K562 (cell line): ENCODE data around the gene MECR. TPM values are rescaled to one million over a fixed set of nuclear protein-coding genes. Genes with fewer than 3 reads are reported as not detected.

Source experiments
- ATAC-seq: fragments of 200-7000 bp; cut with Tn5 transposase; 3 replicates; pipeline ENCODE4 v1.9.1; 2020; ENCODE audit warnings: moderate library complexity
- BruUV-seq: library from RNA; stranded (reverse); fragments of 400-500 nt; replicated peaks from 2 replicates; lab custom pipeline; 2021; lab: Mats Ljungman, UMichigan
- CTCF ChIA-PET: fragments of 300-600 bp; formaldehyde crosslinking; extraction: SDS; loops from one replicate; lab custom pipeline; 2021; ENCODE audit warnings: low intra/inter-chr PET ratio; lab: Yijun Ruan, JAX
- POLR2A ChIA-PET: fragments of 300-600, 350-650 bp; sonication (Branson Sonifier 250); formaldehyde crosslinking; extraction: SDS; loops from one replicate; lab custom pipeline; 2021; ENCODE audit warnings: antibody characterized with exemption, inconsistent platforms; lab: Yijun Ruan, JAX
- DNase-seq, 4 experiments: peaks; one replicate each; pipeline versions ENCODE4 v3.0.0 to v3.0.0-alpha.2; 2011 to 2018; ENCODE audit warnings: low spot score in 3 of 4, mixed read lengths in 3 of 4; ENCODE audit errors: extremely low read depth in 1 of 4
- FAIRE-seq: peaks from 2 replicates; lab custom pipeline; 2011; peaks lifted over from hg19 to GRCh38; lab: Jason Lieb, UNC
- H2AFZ ChIP-seq: 2 replicates; pipeline ENCODE4 v1.6.0; 2011; ENCODE audit warnings: low read depth, low read length, control low read depth, inconsistent platforms
- H3K27ac ChIP-seq: fragments of 200-600 bp; 3 replicates; pipeline ENCODE4 v1.8.0; 2011; ENCODE audit warnings: low read depth, mild to moderate bottlenecking, control low read depth, inconsistent platforms, low read length, moderate library complexity, mixed read lengths; ENCODE audit errors: extremely low read depth
- H3K27me3 ChIP-seq, 2 experiments: fragments of 300-600 bp in 1 of 2; 2 replicates in 1 of 2; 3 replicates in 1 of 2; pipeline versions ENCODE4 v1.6.0 to v1.8.0; 2011; ENCODE audit warnings: inconsistent platforms in 2 of 2, low read length in 2 of 2, mild to moderate bottlenecking in 1 of 2, mixed read lengths in 1 of 2, moderate library complexity in 1 of 2; ENCODE audit not compliant: control insufficient read depth in 2 of 2, insufficient read depth in 2 of 2
- H3K36me3 ChIP-seq: fragments of 300-600 bp; 3 replicates; pipeline ENCODE4 v1.8.0; 2011; ENCODE audit warnings: mild to moderate bottlenecking, low read length, inconsistent platforms; ENCODE audit not compliant: control insufficient read depth, insufficient read depth
- H3K4me1 ChIP-seq, 2 experiments: fragments of 200-600 bp in 1 of 2; replicated peaks in 1 of 2; 2 replicates in 1 of 2; 3 replicates in 1 of 2; pipeline versions ENCODE4 v1.5.1 to v1.8.0; 2011; ENCODE audit warnings: inconsistent platforms in 2 of 2, low read length in 2 of 2, mild to moderate bottlenecking in 1 of 2, mixed read lengths in 1 of 2, moderate library complexity in 1 of 2; ENCODE audit not compliant: control insufficient read depth in 2 of 2, insufficient read depth in 2 of 2
- H3K4me2 ChIP-seq: 2 replicates; pipeline ENCODE4 v1.6.1; 2011; ENCODE audit warnings: low read length, control low read depth, inconsistent platforms, mixed read lengths; ENCODE audit not compliant: insufficient read depth
- H3K4me3 ChIP-seq: fragments of 200-600 bp; sonication (generic), shearing (Covaris generic); 2 replicates; pipeline ENCODE4 v1.5.1; 2016; ENCODE audit warnings: control low read depth, inconsistent platforms
- H3K79me2 ChIP-seq: fragments of 200-600 bp; 3 replicates; pipeline ENCODE4 v1.8.0; 2011; ENCODE audit warnings: low read length, inconsistent platforms; ENCODE audit not compliant: control insufficient read depth, insufficient read depth
- H3K9ac ChIP-seq, 2 experiments: 2 replicates each; pipeline versions ENCODE4 v1.6.0 to v1.6.1; 2011; ENCODE audit warnings: low read depth in 2 of 2, low read length in 2 of 2, control low read depth in 1 of 2, inconsistent platforms in 1 of 2, mild to moderate bottlenecking in 1 of 2, mixed read lengths in 1 of 2; ENCODE audit not compliant: insufficient read depth in 1 of 2
- H3K9me1 ChIP-seq: one replicate; pipeline ENCODE4 v1.6.0; 2011; ENCODE audit warnings: inconsistent platforms, mild to moderate bottlenecking, low read length, moderate library complexity; ENCODE audit not compliant: control insufficient read depth, insufficient read depth
- H3K9me3 ChIP-seq: replicated peaks from 2 replicates; pipeline ENCODE4 v1.5.1; 2011; ENCODE audit warnings: low read depth, low read length, inconsistent platforms; ENCODE audit not compliant: control insufficient read depth, insufficient read depth
- H4K20me1 ChIP-seq: replicated peaks from 2 replicates; pipeline ENCODE4 v1.6.1; 2011; ENCODE audit warnings: low read length, inconsistent platforms, mixed read lengths; ENCODE audit not compliant: control insufficient read depth, insufficient read depth
- E2F8 ChIP-seq: fragments of 450-650 bp; IDR thresholded peaks from 2 replicates; pipeline ENCODE4 v1.7.1; 2018; ENCODE audit warnings: mild to moderate bottlenecking, low read depth; ENCODE audit not compliant: partially characterized antibody
- ELK3 ChIP-seq: fragments of 450-650 bp; formaldehyde crosslinking; IDR thresholded peaks from 2 replicates; pipeline ENCODE4 v1.4.0; 2020; ENCODE audit warnings: mild to moderate bottlenecking
- MYBL2 ChIP-seq, 2 experiments: fragments of 450-650 bp in 1 of 2; sonication (generic) in 1 of 2; formaldehyde crosslinking in 1 of 2; IDR thresholded peaks; 2 replicates each; pipeline versions ENCODE4 v1.6.1 to v1.8.1; 2017 to 2022; ENCODE audit warnings: borderline replicate concordance in 1 of 2, inconsistent platforms in 1 of 2, low read depth in 1 of 2, mild to moderate bottlenecking in 1 of 2, missing genetic modification reagents in 1 of 2, moderate library complexity in 1 of 2
- SAFB ChIP-seq: fragments of 200-400 bp; formaldehyde crosslinking; IDR thresholded peaks from 2 replicates; pipeline ENCODE4 v1.6.1; 2017; ENCODE audit warnings: low read depth, low read length, borderline replicate concordance
- SIN3B ChIP-seq: fragments of 450-650 bp; IDR thresholded peaks from 2 replicates; pipeline ENCODE4 v1.6.1; 2017; ENCODE audit warnings: low read depth, mild to moderate bottlenecking, moderate library complexity
- ZC3H4 ChIP-seq: sonication (generic); formaldehyde crosslinking; IDR thresholded peaks from 2 replicates; pipeline ENCODE4 v1.9.0; 2021; ENCODE audit warnings: missing genetic modification reagents, borderline replicate concordance
- ZNF140 ChIP-seq: fragments of 250-450 bp; sonication (Bioruptor Pico); IDR thresholded peaks from 2 replicates; pipeline ENCODE4 v1.8.0; 2021; ENCODE audit warnings: moderate library complexity, mild to moderate bottlenecking, inconsistent platforms
- ZNF785 ChIP-seq: fragments of 250-450 bp; sonication (Bioruptor Pico); IDR thresholded peaks from 2 replicates; pipeline ENCODE4 v1.4.0; 2020; ENCODE audit warnings: mild to moderate bottlenecking
- WGBS: fragments of 100-300 bp; shearing (Covaris generic); methylation state at CpG from one replicate; pipeline ENCODE4 v1.1.6; 2016; ENCODE audit warnings: low coverage, mixed read lengths; ENCODE audit not compliant: insufficient coverage; ENCODE audit errors: missing lambda C conversion rate; 5-methylcytosine and 5-hydroxymethylcytosine counted together
- in situ Hi-C: fragments of 300-500 bp; cut with MboI; formaldehyde crosslinking; loops from 4 replicates; pipeline ENCODE4 v1.15.0; 2018; ENCODE audit warnings: inconsistent platforms, mixed read lengths
- intact Hi-C: fragments of 100-400 bp; cut with micrococcal nuclease; formaldehyde crosslinking; loops from 2 replicates; pipeline ENCODE4 v1.14.2; 2022
- polyA plus RNA-seq, 8 experiments: library from polyadenylated mRNA; depleted of rRNA in 4 of 8; stranded (reverse) in 5 of 8; unstranded in 3 of 8; fragments of >200 nt; fragmentation: Nextera tagmentation in 2 of 8; fragmentation: Illumina TruSeq in 1 of 8; extraction: Ambion mirVana in 2 of 8; extraction: Trizol in 1 of 8; gene quantifications; 2 replicates each; pipeline versions ENCODE4 v1.2.1 to v1.2.3, GENCODE V29; 2011 to 2014; ENCODE audit warnings: inconsistent platforms in 1 of 8, missing spikeins in 1 of 8
- total RNA-seq, 7 experiments: library from RNA; depleted of rRNA in 6 of 7; stranded (reverse); fragments of >200 nt in 6 of 7; fragmentation: Illumina TruSeq in 2 of 7; extraction: Trizol in 2 of 7; gene quantifications; 2 replicates each; pipeline versions ENCODE4 v1.2.1 to v1.2.3, GENCODE V29; 2011 to 2021; ENCODE audit warnings: low replicate concordance in 1 of 7

The MECR gene
- total and polyA plus RNA-seq, 9 of the 15 experiments (the other 6 are each of a cell fraction or from before 2014, with no cell fraction given) = 10.4 to 58.6 (median 42.9) TPM

GRCh38 chr1:29267321-29268070 is 36.8 kb upstream of the MECR start (continued):
- TF ChIP-seq ZNF785 (CRISPR knock-in tag) (no peak), ZC3H4 (CRISPR knock-in tag) (no peak), E2F8 (no peak), SAFB (no peak), ELK3 (no peak)
- TF ChIP-seq, all 486 proteins: peak for 0

GRCh38 chr1:29266912-29267311 is 36.2 kb upstream of the MECR start:
- no peak overlapping the region for H3K4me3 ChIP-seq
- intact Hi-C loops = no loop called here
- no peak overlapping the region for H3K9ac ChIP-seq
- ChIA-PET CTCF (no interaction called here), POLR2A (interaction anchor here (0.6 to 0.8 kb wide), 3 partner anchors 13 to 85 kb away, joined by 3 to 4 read pairs (median 3); no protein-coding TSS in a partner anchor)
- no peaks in the 10 kb centered on the region for H3K79me2 ChIP-seq
- H4K20me1 ChIP-seq = no peaks in the 10 kb centered on the region; the same call in 1 of the 2 replicates
- no TSS peak for BruUV-seq
- no peak for FAIRE-seq
- no peaks in the 10 kb centered on the region for H3K9me1 ChIP-seq
- no peak overlapping the region for H2AFZ ChIP-seq
- H3K27me3 ChIP-seq = peaks cover 31 to 38% of the 10 kb centered on the region in 2 experiments
- no peak for ATAC-seq
- H3K4me2 ChIP-seq = no peak overlapping the region
- no peaks in the 10 kb centered on the region for H3K36me3 ChIP-seq
- in situ Hi-C loops = no loop called here
- WGBS = 4% methylated on average over 3 of the region's 3 CpGs
- no peak for DNase-seq
- no peaks in the 10 kb centered on the region for H3K4me1 ChIP-seq
- no peaks in the 10 kb centered on the region for H3K9me3 ChIP-seq
- no peak overlapping the region for H3K27ac ChIP-seq
- TF ChIP-seq MYBL2 (IDR thresholded peaks at IDR 0.05; ENCODE audit: low read depth) = no peak
- TF ChIP-seq MYBL2 (CRISPR knock-in tag; IDR thresholded peaks at IDR 0.05; ENCODE audit: borderline replicate concordance) = no peak
- no peak for TF ChIP-seq ZNF140 (CRISPR knock-in tag)
- no peak for TF ChIP-seq SIN3B
